GM18951 (cell line): ENCODE results near the gene IER5.

Source experiments
- POLR2A ChIP-seq: IDR thresholded peaks from 4 replicates; pipeline ENCODE4 v1.6.1; 2011; ENCODE audit warnings: mild to moderate bottlenecking; ENCODE audit not compliant: insufficient read length, insufficient read depth; ENCODE audit errors: extremely low read depth
- in situ Hi-C: fragments of 300-500 bp; cut with MboI; formaldehyde crosslinking; loops from one replicate; pipeline ENCODE4 v1.12.0; 2022; ENCODE audit warnings: low sequenced_read_pairs, mixed read lengths, inconsistent platforms; ENCODE audit not compliant: unreplicated experiment

The IER5 gene

GRCh38 chr1:181131255-181131941 is 42.9 kb downstream of the IER5 start:
- peak; percentile 50 for TF ChIP-seq POLR2A
- in situ Hi-C loops = no loop called here

- in situ Hi-C loops = no loop called here
- no peak for TF ChIP-seq POLR2A
Observed at GRCh38 chr1:181133441-181133951, 45.0 kb downstream of the IER5 start.

GRCh38 chr1:181133969-181134418 is 45.5 kb downstream of the IER5 start:
- in situ Hi-C loops = no loop called here

GRCh38 chr1:181134543-181135436 is 46.3 kb downstream of the IER5 start:
- in situ Hi-C loops = loop anchor here (5.0 kb wide), 1 partner anchor 42 kb away; no protein-coding TSS in a partner anchor
- TF ChIP-seq POLR2A = peak; percentile 62

More at GRCh38 chr1:181133969-181134418, 45.5 kb downstream of the IER5 start:
- no peak for TF ChIP-seq POLR2A

DNA sequence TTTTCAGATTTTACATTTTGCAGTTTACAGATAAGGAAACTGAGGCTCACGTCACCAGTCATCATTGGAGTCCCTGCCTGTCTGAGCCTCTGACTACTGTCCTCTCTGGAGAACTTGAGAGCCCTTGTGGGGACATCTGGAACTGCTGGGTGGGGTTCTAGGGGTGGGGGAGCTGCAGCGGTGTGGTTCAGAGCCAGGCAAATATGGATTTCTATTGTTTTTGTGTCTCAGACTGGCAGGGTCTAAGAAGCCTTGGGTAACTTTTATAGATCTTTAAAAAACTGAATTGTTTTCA is 46.9 kb downstream of the IER5 start:
- TF ChIP-seq POLR2A = no peak
- in situ Hi-C loops = loop anchor here (5.0 kb wide), 1 partner anchor 43 kb away; no protein-coding TSS in a partner anchor

DNA sequence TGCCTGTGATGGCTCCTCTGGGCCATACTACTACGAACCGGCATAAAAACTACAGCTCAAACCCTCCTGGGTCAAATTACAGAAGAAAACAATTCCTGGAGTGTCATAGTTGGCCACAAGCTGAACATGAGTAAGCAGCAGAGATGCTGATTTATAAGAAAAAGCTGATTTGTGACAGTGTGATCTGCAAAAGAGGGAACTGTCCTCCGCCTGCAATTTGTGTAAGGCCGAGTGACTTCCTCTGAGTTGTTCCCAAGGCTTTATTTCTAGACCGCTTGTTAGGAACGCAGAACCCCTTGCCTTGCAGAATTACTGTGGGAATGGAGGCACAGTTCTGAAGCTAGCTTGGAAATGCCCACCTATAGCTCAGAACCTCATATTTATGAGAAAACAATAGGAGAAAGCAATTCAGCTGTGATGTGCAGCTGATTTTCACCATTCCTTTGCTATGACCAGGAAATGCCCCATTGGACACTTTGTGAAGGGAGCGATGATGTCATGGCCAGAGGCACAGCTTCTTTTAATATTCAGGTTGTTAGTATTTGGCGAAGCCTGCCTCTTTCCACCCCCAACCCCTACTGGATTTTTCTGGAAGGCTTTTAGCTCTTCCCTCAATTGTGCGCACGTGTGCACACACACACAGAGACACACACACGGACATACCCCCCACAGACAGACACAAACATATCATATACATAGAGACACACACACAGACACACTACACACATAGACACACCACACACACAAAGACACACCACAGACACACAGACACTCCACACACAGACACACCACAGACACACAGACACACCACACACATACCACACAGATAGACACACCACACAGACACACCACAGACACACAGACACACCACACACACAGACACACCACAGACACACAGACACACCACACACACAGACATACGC is 47.6 kb downstream of the IER5 start:
- in situ Hi-C loops = loop anchor here (5.0 kb wide), 1 partner anchor 44 kb away; no protein-coding TSS in a partner anchor
- no peak for TF ChIP-seq POLR2A

- no peak for TF ChIP-seq POLR2A
- in situ Hi-C loops = loop anchor here (5.0 kb wide), 1 partner anchor 44 kb away; no protein-coding TSS in a partner anchor
Observed at GRCh38 chr1:181136738-181137122, 48.2 kb downstream of the IER5 start.

DNA sequence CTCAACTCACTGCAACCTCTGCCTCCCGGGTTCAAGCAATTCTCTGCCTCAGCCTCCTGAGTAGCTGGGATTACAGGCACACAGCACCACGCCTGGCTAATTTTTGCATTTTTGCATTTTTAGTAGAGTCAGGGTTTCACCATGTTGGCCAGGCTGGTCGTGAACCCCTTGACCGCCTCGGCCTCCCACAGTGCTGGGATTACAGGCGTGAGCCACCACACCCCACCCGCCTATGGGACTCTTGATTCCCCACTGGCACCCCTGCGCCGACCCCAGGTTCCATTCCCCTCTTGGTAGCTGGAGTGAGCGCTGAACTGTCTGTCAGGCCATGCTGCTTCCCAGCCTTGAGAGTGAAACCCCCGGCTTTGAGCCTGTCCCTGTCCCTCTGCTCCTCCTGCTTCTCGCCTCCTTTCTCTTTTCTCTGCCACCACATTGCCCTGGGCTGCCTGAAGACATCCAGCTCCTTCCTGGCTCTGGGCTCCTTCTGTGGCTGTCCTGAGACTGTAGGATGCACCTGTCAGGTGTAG is 48.8 kb downstream of the IER5 start:
- in situ Hi-C loops = loop anchor here (5.0 kb wide), 1 partner anchor 45 kb away; no protein-coding TSS in a partner anchor
- no peak for TF ChIP-seq POLR2A

DNA sequence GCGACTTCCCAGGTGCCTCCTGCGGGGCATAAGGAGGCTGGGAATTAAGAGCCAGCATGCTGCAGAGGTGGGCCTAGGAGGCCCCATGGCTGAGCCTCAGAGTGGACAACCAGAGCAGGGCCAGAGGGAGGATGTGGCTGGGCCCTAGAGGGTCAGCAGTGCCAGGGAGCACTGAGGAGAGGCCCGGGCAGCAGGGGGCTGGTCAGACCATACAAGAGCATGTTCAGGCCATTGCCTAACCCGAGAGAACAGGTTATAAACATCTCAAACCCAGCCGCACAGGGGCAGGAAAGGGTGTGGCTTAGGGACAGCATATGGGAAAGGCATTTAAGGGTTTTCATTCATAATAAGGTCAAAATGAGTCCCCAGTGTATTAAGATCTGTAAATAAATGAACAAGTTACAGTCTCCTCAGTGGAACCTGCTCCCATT is 51.1 kb downstream of the IER5 start:
- TF ChIP-seq POLR2A = no peak
- in situ Hi-C loops = loop anchor here (5.0 to 10.0 kb wide), 2 partner anchors 47 to 255 kb away; no protein-coding TSS in a partner anchor

DNA sequence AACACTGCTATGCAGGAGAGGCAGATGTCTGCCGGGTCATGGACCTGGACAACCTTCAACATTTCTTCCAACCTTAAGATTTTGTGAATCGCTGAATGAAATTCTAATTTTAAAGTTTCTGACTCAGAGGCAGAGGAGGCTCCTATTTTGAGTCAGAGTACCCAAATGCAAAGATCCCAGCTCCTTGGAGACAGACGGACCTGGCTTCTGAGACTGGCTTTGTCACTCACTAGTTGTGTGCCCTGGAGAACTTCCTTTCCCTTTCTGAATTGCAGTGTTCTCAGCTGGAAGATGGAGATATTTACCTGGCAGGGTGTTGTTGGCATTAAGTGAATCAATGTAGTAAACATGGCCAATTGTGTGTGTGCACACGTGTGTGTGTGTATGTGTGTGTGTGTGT is 51.9 kb downstream of the IER5 start:
- in situ Hi-C loops = loop anchor here (10.0 kb wide), 1 partner anchor 256 kb away; no protein-coding TSS in a partner anchor
- TF ChIP-seq POLR2A = no peak

GRCh38 chr1:181140891-181141290 is 52.4 kb downstream of the IER5 start:
- in situ Hi-C loops = loop anchor here (10.0 kb wide), 1 partner anchor 256 kb away; no protein-coding TSS in a partner anchor
- no peak for TF ChIP-seq POLR2A

DNA sequence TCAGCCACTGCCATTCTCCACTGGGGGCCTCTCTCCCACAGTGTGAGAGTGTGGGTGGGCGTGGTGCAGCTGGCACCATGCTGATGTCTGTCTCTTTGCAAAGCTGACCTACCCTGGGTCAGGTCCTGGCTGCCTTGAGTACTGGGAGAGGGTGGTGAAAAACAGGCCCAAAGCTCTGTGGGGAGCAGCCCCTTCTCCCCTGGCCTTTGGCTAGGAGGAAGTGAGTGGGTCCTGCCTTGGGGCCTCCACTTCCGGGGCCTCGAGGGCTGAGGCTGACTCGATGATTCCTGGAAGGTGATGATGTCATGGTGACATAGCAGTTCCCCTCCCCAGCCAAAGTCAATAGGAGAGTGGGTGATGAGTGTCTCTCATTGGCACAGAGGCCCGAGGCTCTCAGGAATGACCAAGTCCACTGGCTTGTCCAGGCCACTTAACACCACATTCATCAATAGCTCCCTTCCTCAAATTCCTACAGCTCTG is 53.0 kb downstream of the IER5 start:
- in situ Hi-C loops = loop anchor here (10.0 kb wide), 1 partner anchor 257 kb away; no protein-coding TSS in a partner anchor

More for the DNA sequence above, 53.0 kb downstream of the IER5 start:
- no peak for TF ChIP-seq POLR2A
